ENCODE measurements around the gene ZDHHC14. TPM values are rescaled to one million over a fixed set of nuclear protein-coding genes. Genes with fewer than 3 reads are reported as not detected.

ZDHHC14 gene
- total and polyA plus RNA-seq, 2 of the 8 experiments (the other 6 are each of a cell fraction or from before 2014, with no cell fraction given): 2.9 to 5.3 TPM

- Histone ChIP-seq H3K4me1 (replicated peaks in 1 of 4; ENCODE audit: control insufficient read depth in 3 of 4, insufficient read depth in 4 of 4, low read length in 3 of 4) (peaks cover 0 to 10% (median 7%) of the 10 kb centered on the region in 4 experiments; a peak in 5 of 7 replicates), H2BK120ac (replicated peaks; ENCODE audit: low read depth, low read length) (no peak overlapping the region), H3K4ac (replicated peaks; ENCODE audit: insufficient read length, low read depth, low read length) (no peak overlapping the region), H4K20me1 (replicated peaks in 1 of 2; ENCODE audit: control insufficient read depth in 1 of 2, insufficient read depth in 2 of 2, low read length in 2 of 2) (no peaks in the 10 kb centered on the region), H2BK5ac (ENCODE audit: low read depth, low read length) (no peak overlapping the region), H4K91ac (replicated peaks; ENCODE audit: insufficient read length, low read length) (no peak overlapping the region), H3K27ac (ENCODE audit: low read depth, low read length) (no peak overlapping the region), H2BK20ac (ENCODE audit: low read length) (no peak overlapping the region), H3K56ac (replicated peaks; ENCODE audit: insufficient read length, low read depth, low read length) (no peak overlapping the region), H3K36me3 (ENCODE audit: control insufficient read depth in 2 of 4, insufficient read depth in 4 of 4, low read length in 3 of 4) (no peaks in the 10 kb centered on the region), H2BK15ac (ENCODE audit: low read length) (no peak overlapping the region), H3K9ac (replicated peaks in 1 of 4; ENCODE audit: extremely low read depth in 1 of 4, low read depth in 3 of 4, low read length in 3 of 4) (no peak overlapping the region), H3K79me1 (ENCODE audit: low read depth, low read length) (no peaks in the 10 kb centered on the region), H3K23ac (ENCODE audit: insufficient read length) (no peak overlapping the region), H2AFZ (ENCODE audit: low read length) (no peak overlapping the region), H3K18ac (ENCODE audit: extremely low read depth, low read length) (no peak overlapping the region), H4K8ac (ENCODE audit: extremely low read depth, insufficient read depth, low read length) (no peak overlapping the region), H3K27me3 (replicated peaks in 1 of 4; ENCODE audit: control insufficient read depth in 3 of 4, extremely low read depth in 1 of 4, insufficient read depth in 3 of 4, low read length in 3 of 4) (no peaks in the 10 kb centered on the region), H2BK12ac (ENCODE audit: low read depth, low read length) (no peak overlapping the region), H3K4me3 (ENCODE audit: extremely low read depth in 1 of 4, insufficient read depth in 2 of 4, low read depth in 3 of 4, low read length in 4 of 4) (no peak overlapping the region), H3K23me2 (ENCODE audit: low read depth, low read length) (no peaks in the 10 kb centered on the region; the same call in 1 of the 2 replicates), H4K5ac (ENCODE audit: insufficient read length, low read depth, low read length) (no peak overlapping the region), H3K9me3 (ENCODE audit: insufficient read depth in 2 of 2, low read depth in 1 of 2, low read length in 1 of 2) (no peaks in the 10 kb centered on the region), H3K4me2 (ENCODE audit: insufficient read depth in 1 of 2, low read depth in 2 of 2, low read length in 2 of 2) (no peak overlapping the region), H3K79me2 (ENCODE audit: control insufficient read depth in 1 of 2, insufficient read depth in 2 of 2, low read length in 2 of 2) (no peaks in the 10 kb centered on the region), H3K14ac (ENCODE audit: insufficient read length) (no peak overlapping the region), H2AK5ac (ENCODE audit: low read depth, low read length) (no peak overlapping the region)
- ChIA-PET CTCF (ENCODE audit: partially characterized antibody) (interaction anchor here (1.5 kb wide), 1 partner anchor 81 kb away, joined by 5 read pairs; no protein-coding TSS in a partner anchor), POLR2A (ENCODE audit: partially characterized antibody) (no interaction called here)
- WGBS, 2 experiments (ENCODE audit: extremely low coverage in 1 of 2, insufficient coverage in 1 of 2, insufficient read length in 1 of 2, insufficient replicate concordance in 2 of 2, low coverage in 1 of 2, low lambda C conversion rate in 2 of 2, missing lambda C conversion rate in 1 of 2): 90% methylated on average over 9 of the region's 9 CpGs; no CpG with 5 or more reads in 1 of the 2 experiments
- no peak for FAIRE-seq
- no peak for DNase-seq (ENCODE audit: low read depth in 1 of 2, low spot score in 2 of 2)
- TF ChIP-seq, protein P1, sequence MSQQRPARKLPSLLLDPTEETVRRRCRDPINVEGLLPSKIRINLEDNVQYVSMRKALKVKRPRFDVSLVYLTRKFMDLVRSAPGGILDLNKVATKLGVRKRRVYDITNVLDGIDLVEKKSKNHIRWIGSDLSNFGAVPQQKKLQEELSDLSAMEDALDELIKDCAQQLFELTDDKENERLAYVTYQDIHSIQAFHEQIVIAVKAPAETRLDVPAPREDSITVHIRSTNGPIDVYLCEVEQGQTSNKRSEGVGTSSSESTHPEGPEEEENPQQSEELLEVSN (IDR thresholded peaks at IDR 0.05): no peak
- no peak for TF ChIP-seq MAX (IDR thresholded peaks at IDR 0.05)
- TF ChIP-seq CHD2 (IDR thresholded peaks at IDR 0.05; ENCODE audit: low read length): no peak
- TF ChIP-seq, protein P2, sequence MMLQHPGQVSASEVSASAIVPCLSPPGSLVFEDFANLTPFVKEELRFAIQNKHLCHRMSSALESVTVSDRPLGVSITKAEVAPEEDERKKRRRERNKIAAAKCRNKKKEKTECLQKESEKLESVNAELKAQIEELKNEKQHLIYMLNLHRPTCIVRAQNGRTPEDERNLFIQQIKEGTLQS (IDR thresholded peaks at IDR 0.05; ENCODE audit: insufficient read depth, low read depth, low read length): no peak
- no peak for TF ChIP-seq JUND (IDR thresholded peaks at IDR 0.05; ENCODE audit: low read length)
- TF ChIP-seq RBBP5 (IDR thresholded peaks at IDR 0.05; ENCODE audit: borderline replicate concordance, low read depth, low read length): no peak
- TF ChIP-seq GTF2F1 (IDR thresholded peaks at IDR 0.05; ENCODE audit: borderline replicate concordance, low read depth, low read length): no peak
- no peak for TF ChIP-seq CHD1 (IDR thresholded peaks at IDR 0.05; ENCODE audit: low read depth, low read length)
- no peak for TF ChIP-seq SIN3A (conservative IDR thresholded peaks at IDR 0.05 in 1 of 2, IDR thresholded peaks at IDR 0.05 in 1 of 2; ENCODE audit: low read depth in 1 of 2, low read length in 2 of 2)
- no peak for TF ChIP-seq KDM4A (IDR thresholded peaks at IDR 0.05; ENCODE audit: low read depth, low read length, severe bottlenecking)
- no peak for TF ChIP-seq CBX8 (IDR thresholded peaks at IDR 0.05; ENCODE audit: borderline replicate concordance, low read depth, low read length)
Measured at GRCh38 chr6:157516319-157517026, 135.5 kb downstream of the ZDHHC14 start.
